ENCODE data around the gene FGL2. TPM values are rescaled to one million over a fixed set of nuclear protein-coding genes. Genes with fewer than 3 reads are reported as not detected.

The FGL2 gene
- total RNA-seq, 1 experiment from 2014 or later: 0.14 TPM

- intact Hi-C loops (cut with micrococcal nuclease; ENCODE audit: unreplicated experiment): no loop called here
- no peaks in the 10 kb centered on the region for H3K4me1 Mint-ChIP-seq (ENCODE audit: low read depth, unreplicated experiment)
- peaks cover 6% of the 10 kb centered on the region for H3K9me3 Mint-ChIP-seq (ENCODE audit: low read depth, unreplicated experiment)
- no peaks in the 10 kb centered on the region for H3K27me3 Mint-ChIP-seq (ENCODE audit: unreplicated experiment)
- BruUV-seq (replicated peaks): no TSS peak
- CTCF ChIA-PET: no interaction called here
- DNase-seq: no peak
- no peaks in the 10 kb centered on the region for H3K36me3 Mint-ChIP-seq (ENCODE audit: insufficient read depth, unreplicated experiment)
- no peak overlapping the region for H3K27ac Mint-ChIP-seq (ENCODE audit: unreplicated experiment)
- TF ChIP-seq CTCF (IDR thresholded peaks at IDR 0.05; ENCODE audit: unreplicated experiment): no peak
- no peak overlapping the region for H3K4me3 Mint-ChIP-seq (ENCODE audit: low read depth, unreplicated experiment)
Measured at GRCh38 chr7:77209479-77210139, 10.0 kb upstream of the FGL2 start.

- H3K27ac Mint-ChIP-seq (ENCODE audit: unreplicated experiment): no peak overlapping the region
- no peak for DNase-seq
- no peak for TF ChIP-seq CTCF (IDR thresholded peaks at IDR 0.05; ENCODE audit: unreplicated experiment)
- H3K4me1 Mint-ChIP-seq (ENCODE audit: low read depth, unreplicated experiment): no peaks in the 10 kb centered on the region
- no TSS peak for BruUV-seq (replicated peaks)
- CTCF ChIA-PET: no interaction called here
- intact Hi-C loops (cut with micrococcal nuclease; ENCODE audit: unreplicated experiment): no loop called here
- peaks cover 6% of the 10 kb centered on the region for H3K9me3 Mint-ChIP-seq (ENCODE audit: low read depth, unreplicated experiment)
- no peaks in the 10 kb centered on the region for H3K36me3 Mint-ChIP-seq (ENCODE audit: insufficient read depth, unreplicated experiment)
- H3K27me3 Mint-ChIP-seq (ENCODE audit: unreplicated experiment): no peaks in the 10 kb centered on the region
- no peak overlapping the region for H3K4me3 Mint-ChIP-seq (ENCODE audit: low read depth, unreplicated experiment)
Measured at GRCh38 chr7:77208416-77208815, 8.8 kb upstream of the FGL2 start.

- no peaks in the 10 kb centered on the region for H3K4me1 Mint-ChIP-seq (ENCODE audit: low read depth, unreplicated experiment)
- no peak overlapping the region for H3K27ac Mint-ChIP-seq (ENCODE audit: unreplicated experiment)
- TF ChIP-seq CTCF (IDR thresholded peaks at IDR 0.05; ENCODE audit: unreplicated experiment): no peak
- DNase-seq: no peak
- no peak overlapping the region for H3K4me3 Mint-ChIP-seq (ENCODE audit: low read depth, unreplicated experiment)
- intact Hi-C loops (cut with micrococcal nuclease; ENCODE audit: unreplicated experiment): no loop called here
- CTCF ChIA-PET: no interaction called here
- no TSS peak for BruUV-seq (replicated peaks)
- no peaks in the 10 kb centered on the region for H3K27me3 Mint-ChIP-seq (ENCODE audit: unreplicated experiment)
- peaks cover 6% of the 10 kb centered on the region for H3K9me3 Mint-ChIP-seq (ENCODE audit: low read depth, unreplicated experiment)
- no peaks in the 10 kb centered on the region for H3K36me3 Mint-ChIP-seq (ENCODE audit: insufficient read depth, unreplicated experiment)
Measured at GRCh38 chr7:77205706-77206105, 6.1 kb upstream of the FGL2 start.

- no TSS peak for BruUV-seq (replicated peaks)
- H3K9me3 Mint-ChIP-seq (ENCODE audit: low read depth, unreplicated experiment): no peaks in the 10 kb centered on the region
- no peaks in the 10 kb centered on the region for H3K36me3 Mint-ChIP-seq (ENCODE audit: insufficient read depth, unreplicated experiment)
- H3K27me3 Mint-ChIP-seq (ENCODE audit: unreplicated experiment): no peaks in the 10 kb centered on the region
- no peak overlapping the region for H3K27ac Mint-ChIP-seq (ENCODE audit: unreplicated experiment)
- no peak overlapping the region for H3K4me3 Mint-ChIP-seq (ENCODE audit: low read depth, unreplicated experiment)
- DNase-seq: no peak
- intact Hi-C loops (cut with micrococcal nuclease; ENCODE audit: unreplicated experiment): no loop called here
- H3K4me1 Mint-ChIP-seq (ENCODE audit: low read depth, unreplicated experiment): peaks cover 19% of the 10 kb centered on the region
- CTCF ChIA-PET: no interaction called here
- TF ChIP-seq CTCF (IDR thresholded peaks at IDR 0.05; ENCODE audit: unreplicated experiment): no peak
Measured at GRCh38 chr7:77202481-77202976, 2.9 kb upstream of the FGL2 start.

Data from Calu3 (cell line).